A172 (cell line): ENCODE measurements around the gene RNF225. TPM values are rescaled to one million over a fixed set of nuclear protein-coding genes. Genes with fewer than 3 reads are reported as not detected.
"Not testable (repeated sequence)": the region's sequence is repeated elsewhere in the genome, so short reads cannot be mapped to it uniquely, and the experiment has no call there.

Experiments
- DNase-seq: peaks from one replicate; pipeline ENCODE4 v3.0.0-alpha.2; 2015; ENCODE audit warnings: low spot score
- total RNA-seq: library from RNA; depleted of rRNA; stranded (reverse); fragments of >200 nt; shearing (Covaris generic); gene quantifications from 2 replicates; pipeline ENCODE4 v1.2.3, GENCODE V29; 2014; rRNA removed

The RNF225 gene
- total RNA-seq, 1 experiment from 2014 or later = not detected

DNA sequence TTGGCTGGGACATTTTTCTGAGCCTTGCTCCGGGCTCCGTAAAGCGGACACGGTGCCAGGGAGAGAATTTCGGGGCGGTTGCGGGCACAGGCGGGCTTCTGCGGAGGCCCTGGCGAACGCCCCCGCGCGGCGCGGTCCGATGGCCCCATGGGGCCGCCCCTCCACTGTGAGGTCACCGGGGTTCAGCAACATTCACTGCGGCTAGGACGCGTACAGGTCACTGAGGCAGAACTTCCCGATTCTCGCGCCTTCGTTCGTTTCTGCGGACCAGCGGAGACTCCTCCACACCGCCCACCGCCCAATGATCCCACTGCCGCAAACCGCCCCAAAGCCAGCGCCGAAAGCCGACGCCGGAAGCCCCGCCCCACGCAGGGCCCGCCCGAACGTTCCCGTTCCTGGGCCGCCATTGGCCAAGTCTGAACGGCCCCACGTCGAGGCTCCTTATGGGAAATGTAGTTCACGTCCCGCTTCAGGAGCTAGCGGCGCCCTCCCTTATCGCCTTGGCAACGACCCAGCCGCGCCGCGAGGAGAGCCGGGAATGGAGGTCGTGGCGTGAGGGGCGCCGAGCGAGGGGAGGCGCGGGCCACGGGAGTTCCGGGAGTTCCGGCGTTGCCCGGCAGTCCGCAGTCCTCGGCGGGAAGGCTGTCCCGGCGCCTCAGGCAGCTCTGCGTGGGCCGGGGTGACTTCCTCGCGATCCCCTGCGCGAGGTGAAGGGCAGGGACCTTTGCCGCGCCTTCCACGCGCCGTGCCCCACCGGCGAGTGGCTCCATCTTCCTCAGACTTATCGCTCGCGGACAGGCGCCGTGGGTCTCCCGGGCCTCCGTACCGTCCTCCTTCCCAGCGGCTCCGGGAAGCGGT, 12.9 kb downstream of the RNF225 start, which contains the start of gene ZNF584:
ZNF584 (plus strand) TSS at position 498 of the 858 bp plus-strand sequence. CDS start 499 bp downstream, outside the sequence.
- peak; percentile 91 for DNase-seq

DNA sequence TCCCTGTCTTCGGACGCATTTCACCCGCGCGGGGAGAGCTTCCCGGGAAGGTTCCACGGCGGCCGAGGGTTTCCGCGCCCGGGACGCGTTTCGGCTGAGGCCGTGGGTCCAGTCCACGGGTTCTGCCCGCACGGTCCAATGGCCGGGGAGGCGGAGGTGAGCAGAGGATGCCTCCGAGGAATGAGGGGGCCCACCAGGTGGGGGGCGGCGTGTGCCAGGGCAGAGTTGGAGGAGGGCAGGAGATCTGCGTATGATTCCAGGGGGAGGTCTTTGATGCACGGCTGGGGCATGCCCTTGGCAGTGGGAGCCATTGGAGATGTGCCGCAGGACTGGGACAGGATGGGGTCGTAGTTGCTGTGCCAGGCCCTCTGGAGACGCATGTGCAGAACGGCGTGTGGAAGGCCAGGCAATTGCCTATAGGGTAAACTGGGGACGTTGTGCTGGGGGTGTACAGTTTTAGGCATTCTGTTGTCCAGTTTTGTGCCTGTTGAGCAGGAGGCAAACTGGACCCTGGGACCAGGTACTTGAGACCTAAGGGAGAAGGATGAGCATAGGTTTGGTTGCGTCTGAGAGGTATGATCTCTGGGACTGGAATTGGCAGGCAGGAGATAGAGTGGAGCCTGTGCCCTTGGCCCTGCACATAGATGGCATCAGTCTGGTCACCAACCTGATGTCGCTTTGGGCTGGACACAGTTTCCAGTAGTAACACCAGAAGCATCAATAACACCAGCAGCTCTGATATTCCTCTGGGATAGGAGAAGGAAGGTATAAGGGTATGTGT, 13.7 kb downstream of the RNF225 start:
- peak; percentile 47 for DNase-seq

- no peak for DNase-seq
Observed at GRCh38 chr19:58416604-58417003, 21.1 kb downstream of the RNF225 start.

DNA sequence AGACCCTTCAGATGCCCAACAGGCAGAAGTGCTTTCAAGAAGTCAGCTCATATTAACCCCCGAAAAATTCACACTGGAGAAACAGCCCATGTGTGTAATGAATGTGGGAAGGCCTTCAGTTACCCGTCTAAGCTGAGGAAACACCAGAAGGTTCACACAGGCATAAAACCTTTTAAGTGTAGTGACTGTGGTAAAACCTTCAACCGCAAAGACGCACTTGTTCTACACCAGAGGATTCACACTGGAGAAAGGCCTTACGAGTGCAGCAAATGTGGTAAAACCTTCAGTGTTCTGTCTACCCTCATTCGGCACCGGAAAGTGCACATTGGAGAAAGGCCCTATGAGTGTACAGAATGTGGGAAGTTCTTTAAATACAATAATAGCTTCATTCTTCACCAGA, 21.6 kb downstream of the RNF225 start:
- no peak for DNase-seq

GRCh38 chr19:58428617-58429016, 33.2 kb downstream of the RNF225 start:
- DNase-seq = no peak

GRCh38 chr19:58429745-58430144, 34.3 kb downstream of the RNF225 start:
- DNase-seq = no peak

DNA sequence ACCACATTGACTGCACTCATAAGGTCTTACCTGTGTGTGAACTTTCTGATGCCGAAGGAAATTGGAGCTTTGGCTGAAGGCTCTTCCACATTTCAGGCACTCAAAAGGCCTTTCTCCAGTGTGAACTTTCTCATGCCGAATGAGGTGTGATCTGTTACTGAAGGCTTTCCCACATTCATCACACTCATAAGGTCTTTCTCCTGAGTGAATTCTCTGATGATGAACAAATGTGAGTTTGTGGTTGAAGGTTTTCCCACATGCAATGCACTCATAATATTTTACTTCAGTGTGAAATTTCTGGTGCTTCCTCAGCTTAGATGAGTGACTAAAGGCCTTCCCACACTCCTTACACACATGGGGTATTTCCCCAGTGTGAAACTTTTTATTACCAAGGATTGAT, 38.8 kb downstream of the RNF225 start:
- no peak for DNase-seq

DNA sequence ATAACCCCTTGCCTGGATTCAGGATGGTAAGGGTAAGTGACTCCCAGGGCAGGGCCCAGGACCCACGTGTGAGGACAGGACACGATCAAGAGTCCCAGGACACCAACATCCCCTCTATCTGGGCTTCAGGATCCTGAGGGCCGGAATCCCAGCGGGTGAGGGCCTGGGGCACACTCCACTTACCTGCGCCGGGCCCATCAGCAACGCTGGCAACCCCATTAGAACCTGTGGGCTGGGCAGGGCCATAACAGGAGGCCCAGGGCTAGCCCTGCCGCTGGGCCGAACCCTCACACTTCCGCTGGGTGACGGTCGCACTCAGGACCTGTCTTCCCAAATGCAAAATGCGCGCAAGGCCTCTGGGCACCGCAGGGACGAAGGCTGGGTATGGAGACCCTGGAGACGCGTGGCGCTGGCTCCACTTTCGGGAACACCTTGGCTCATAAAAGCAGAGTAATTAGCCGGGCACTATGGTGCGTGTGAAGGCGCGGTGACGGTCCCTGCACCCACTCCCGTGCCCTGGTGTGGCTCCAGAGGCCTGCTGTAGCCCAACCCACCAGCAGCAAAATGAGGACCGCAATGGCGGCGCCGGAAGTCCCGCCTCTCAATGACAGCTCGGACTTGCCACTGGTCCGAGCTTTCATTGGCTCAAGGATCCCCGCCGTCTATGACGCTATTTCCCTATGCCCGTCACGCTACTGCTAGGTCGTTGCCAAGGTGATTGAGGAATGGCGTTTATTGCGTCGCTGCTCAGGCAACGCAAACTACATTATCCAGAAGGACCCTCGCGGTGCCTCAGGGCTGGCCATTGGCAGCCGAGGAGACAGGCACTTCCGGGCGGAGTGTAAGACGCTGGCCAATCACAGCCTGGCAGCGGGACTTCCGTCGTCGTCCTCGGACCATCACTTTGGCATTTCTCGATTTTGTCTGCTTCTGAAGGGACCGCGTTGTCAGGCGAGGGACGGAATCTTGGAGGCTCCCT, 44.4 kb downstream of the RNF225 start, which contains the start of gene ZNF132:
ZNF132 (minus strand) TSS at position 578 of the 979 bp plus-strand sequence; CDS start at position 246, 332 bp downstream.
- DNase-seq = peak; percentile 75

- DNase-seq = no peak
Observed at GRCh38 chr19:58440556-58440955, 45.1 kb downstream of the RNF225 start.

- DNase-seq = not testable (repeated sequence)
Observed at GRCh38 chr19:58442986-58443385, 47.5 kb downstream of the RNF225 start.

Other genes starting within 250 kb of the RNF225 start
- gene ZNF329, start 244.9 kb upstream of the RNF225 start, total RNA-seq = 16.0 and 16.6 TPM in 2 replicates
- gene ZNF274, start 212.6 kb upstream of the RNF225 start, total RNA-seq = 23.5 and 26.9 TPM in 2 replicates
- gene ZNF544, start 166.7 kb upstream of the RNF225 start, total RNA-seq = not detected in 2 replicates
- gene ZNF8, start 116.7 kb upstream of the RNF225 start, total RNA-seq = 8.0 and 9.0 TPM in 2 replicates
- gene ERVK3-1, start 90.3 kb upstream of the RNF225 start, total RNA-seq = 80.2 and 89.6 TPM in 2 replicates
- 4.0 and 4.1 TPM in 2 replicates for gene ZSCAN22, start 68.7 kb upstream of the RNF225 start, total RNA-seq
- 10.7 and 47.6 TPM in 2 replicates for gene A1BG, start 42.2 kb upstream of the RNF225 start, total RNA-seq
- gene ZNF497, start 32.9 kb upstream of the RNF225 start, total RNA-seq = 1.7 and 2.4 TPM in 2 replicates
- 3.7 and 5.7 TPM in 2 replicates for gene ZNF837, start 14.6 kb upstream of the RNF225 start, total RNA-seq
- gene RPS5, start 8.4 kb upstream of the RNF225 start, total RNA-seq = 2,652 and 2,662 TPM in 2 replicates
- gene ZNF584, start 13.0 kb downstream of the RNF225 start, total RNA-seq = 31.5 and 42.1 TPM in 2 replicates
- 0.03 and 0.19 TPM in 2 replicates for gene ZNF132, start 44.5 kb downstream of the RNF225 start, total RNA-seq
- 9.9 and 12.1 TPM in 2 replicates for gene ZNF324B, start 56.0 kb downstream of the RNF225 start, total RNA-seq
- gene ZNF324, start 71.4 kb downstream of the RNF225 start, total RNA-seq = 18.4 and 21.5 TPM in 2 replicates
- gene ZNF446, start 80.7 kb downstream of the RNF225 start, total RNA-seq = 17.1 and 18.8 TPM in 2 replicates
- 2.8 and 6.6 TPM in 2 replicates for gene SLC27A5, start 116.3 kb downstream of the RNF225 start, total RNA-seq
- gene ZBTB45, start 124.2 kb downstream of the RNF225 start, total RNA-seq = 9.0 and 11.9 TPM in 2 replicates
- 545 and 619 TPM in 2 replicates for gene TRIM28, start 148.4 kb downstream of the RNF225 start, total RNA-seq
- gene CHMP2A, start 159.4 kb downstream of the RNF225 start, total RNA-seq = 32.1 and 48.2 TPM in 2 replicates
- gene UBE2M, start 163.0 kb downstream of the RNF225 start, total RNA-seq = 141 and 145 TPM in 2 replicates
- 17.4 and 17.8 TPM in 2 replicates for gene MZF1, start 177.7 kb downstream of the RNF225 start, total RNA-seq